HepG2 (cell line): ENCODE results near the gene CPT1A. TPM values are rescaled to one million over a fixed set of nuclear protein-coding genes. Genes with fewer than 3 reads are reported as not detected.
A peak's percentile ranks its signal among the peaks of the same experiment; 100 is the strongest.

Experiments
- E2F5 ChIP-seq: sonication (generic); formaldehyde crosslinking; conservative IDR thresholded peaks from 2 replicates; pipeline ENCODE4 v1.4.0; 2020; ENCODE audit warnings: missing genetic modification reagents
- IRF9 ChIP-seq: sonication (generic); formaldehyde crosslinking; IDR thresholded peaks from 2 replicates; pipeline ENCODE4 v1.8.0; 2022; ENCODE audit warnings: missing genetic modification reagents, mild to moderate bottlenecking, borderline replicate concordance
- KLF12 ChIP-seq: sonication (generic); formaldehyde crosslinking; IDR thresholded peaks from 2 replicates; pipeline ENCODE4 v1.4.0; 2020; ENCODE audit warnings: missing genetic modification reagents, borderline replicate concordance
- MAX ChIP-seq: IDR thresholded peaks from 2 replicates; pipeline ENCODE4 v1.6.1; 2012; ENCODE audit warnings: inconsistent platforms
- PATZ1 ChIP-seq: sonication (generic); formaldehyde crosslinking; IDR thresholded peaks from 2 replicates; pipeline ENCODE4 v1.4.0; 2020; ENCODE audit warnings: missing genetic modification reagents
- PRPF4 ChIP-seq: fragments of 200-400 bp; formaldehyde crosslinking; IDR thresholded peaks from 2 replicates; pipeline ENCODE4 v1.6.1; 2016; ENCODE audit warnings: low read length, low read depth; ENCODE audit not compliant: poor library complexity, severe bottlenecking
- RFXAP ChIP-seq: sonication (generic); formaldehyde crosslinking; IDR thresholded peaks from 2 replicates; pipeline ENCODE4 v1.4.0; 2020; ENCODE audit warnings: missing genetic modification reagents, borderline replicate concordance
- RNF2 ChIP-seq: fragments of 450-650 bp; conservative IDR thresholded peaks from 2 replicates; pipeline ENCODE4 v1.6.1; 2016; ENCODE audit warnings: low read depth
- SAFB2 ChIP-seq: sonication (generic); formaldehyde crosslinking; IDR thresholded peaks from 2 replicates; pipeline ENCODE4 v1.5.1; 2020; ENCODE audit warnings: missing genetic modification reagents, low read depth, mild to moderate bottlenecking, borderline replicate concordance
- TBL1XR1 ChIP-seq: fragments of 150-350 bp; IDR thresholded peaks from 2 replicates; pipeline ENCODE4 v1.6.1; 2014; ENCODE audit warnings: borderline replicate concordance, low read length; ENCODE audit not compliant: partially characterized antibody
- TFDP2 ChIP-seq: sonication (generic); formaldehyde crosslinking; IDR thresholded peaks from 2 replicates; pipeline ENCODE4 v1.4.0; 2020; ENCODE audit warnings: missing genetic modification reagents
- ZBTB38 ChIP-seq: sonication (generic); formaldehyde crosslinking; IDR thresholded peaks from 2 replicates; pipeline ENCODE4 v1.5.1; 2020; ENCODE audit warnings: mild to moderate bottlenecking, missing genetic modification reagents
- ZHX2 ChIP-seq, 2 experiments: sonication (generic) in 1 of 2; formaldehyde crosslinking in 1 of 2; IDR thresholded peaks; 2 replicates each; pipeline versions ENCODE4 v1.6.1 to v1.9.0; 2014 to 2022; ENCODE audit warnings: antibody characterized with exemption in 1 of 2, borderline replicate concordance in 1 of 2, inconsistent platforms in 1 of 2, low read depth in 1 of 2, missing genetic modification reagents in 1 of 2
- ZNF3 ChIP-seq: IDR thresholded peaks from 2 replicates; pipeline ENCODE4 v1.7.0; 2017; ENCODE audit warnings: inconsistent platforms
- ZNF576 ChIP-seq: sonication (generic); formaldehyde crosslinking; IDR thresholded peaks from 2 replicates; pipeline ENCODE4 v1.4.0; 2020; ENCODE audit warnings: mild to moderate bottlenecking, missing genetic modification reagents
- ZNF768 ChIP-seq: sonication (generic); formaldehyde crosslinking; IDR thresholded peaks from 2 replicates; pipeline ENCODE4 v1.4.0; 2020; ENCODE audit warnings: missing genetic modification reagents
- polyA plus RNA-seq, 8 experiments: library from polyadenylated mRNA; depleted of rRNA in 3 of 8; stranded (reverse) in 7 of 8; unstranded in 1 of 8; fragments of >200 nt; fragmentation: Illumina TruSeq in 4 of 8; extraction: Trizol in 4 of 8; gene quantifications; 2 replicates each; pipeline versions ENCODE4 v1.2.1 to v1.2.3, GENCODE V29; 2011 to 2016; ENCODE audit warnings: low read depth in 4 of 8, missing spikeins in 1 of 8, mixed read lengths in 1 of 8; ENCODE audit not compliant: insufficient read depth in 1 of 8
- total RNA-seq, 5 experiments: library from RNA; depleted of rRNA; stranded (reverse); fragments of >200 nt; fragmentation: Illumina TruSeq; extraction: Trizol; gene quantifications; 2 replicates each; pipeline ENCODE4 v1.2.3, GENCODE V29; 2016; ENCODE audit warnings: low read depth in 1 of 5

CPT1A gene
- total and polyA plus RNA-seq, 2 of the 13 experiments (the other 11 are each of a cell fraction or from before 2014, with no cell fraction given), result 7.0 to 7.1 TPM

GRCh38 chr11:68841718-68842426 is at the start of gene CPT1A (continued):
- TF ChIP-seq PATZ1 (CRISPR knock-in tag) (no peak), ZHX2 (IDR thresholded peaks at IDR 0.05; ENCODE audit: low read depth) (no peak), ZHX2 (CRISPR knock-in tag; IDR thresholded peaks at IDR 0.05; ENCODE audit: borderline replicate concordance) (no peak), PRPF4 (peak; percentile 69), RFXAP (CRISPR knock-in tag) (no peak), ZNF768 (CRISPR knock-in tag) (no peak), MAX (peak; percentile 51), TFDP2 (CRISPR knock-in tag) (0 out of 2 replicates have a peak, but pooled peaks have one; percentile 27), SAFB2 (CRISPR knock-in tag) (0 out of 2 replicates have a peak, but pooled peaks have one; percentile 31), TBL1XR1 (no peak), ZNF576 (no peak), ZBTB38 (CRISPR knock-in tag) (peak; percentile 95), KLF12 (CRISPR knock-in tag) (no peak), E2F5 (CRISPR knock-in tag) (no peak), ZNF3 (CRISPR knock-in tag) (no peak), IRF9 (CRISPR knock-in tag) (no peak), RNF2 (no peak)
